HG03575 (cell line): ENCODE measurements around the gene CTSA.

Experiments
- ATAC-seq: cut with Tn5 transposase; IDR thresholded peaks from one replicate; pipeline ENCODE4 v1.9.1; 2021; ENCODE audit not compliant: unreplicated experiment, insufficient number of reproducible peaks, low FRiP score; ENCODE audit errors: extremely low read depth

CTSA gene

GRCh38 chr20:45933266-45934045, 42.3 kb downstream of the CTSA start:
- ATAC-seq: no peak

- ATAC-seq: no peak
Measured at GRCh38 chr20:45934046-45934585, 43.0 kb downstream of the CTSA start.

GRCh38 chr20:45934586-45935415, 43.7 kb downstream of the CTSA start, which contains the start of gene PCIF1:
PCIF1 (plus strand) TSS chr20:45934683; CDS start chr20:45939000, 4,317 bp downstream.
- peak; percentile 34 for ATAC-seq

GRCh38 chr20:45935416-45936046, 44.4 kb downstream of the CTSA start:
- ATAC-seq: no peak

GRCh38 chr20:45937765-45938164, 46.6 kb downstream of the CTSA start:
- ATAC-seq: no peak

GRCh38 chr20:45938727-45939438, 47.7 kb downstream of the CTSA start:
- ATAC-seq: no peak

GRCh38 chr20:45940053-45940452, 48.9 kb downstream of the CTSA start:
- no peak for ATAC-seq

- ATAC-seq: no peak
Measured at GRCh38 chr20:45940469-45940868, 49.3 kb downstream of the CTSA start.

- no peak for ATAC-seq
Measured at GRCh38 chr20:45943613-45944012, 52.5 kb downstream of the CTSA start.

- no peak for ATAC-seq
Measured at GRCh38 chr20:45944151-45944964, 53.2 kb downstream of the CTSA start.

- ATAC-seq: no peak
Measured at GRCh38 chr20:45944965-45945677, 54.0 kb downstream of the CTSA start.

GRCh38 chr20:45945678-45946148, 54.6 kb downstream of the CTSA start:
- no peak for ATAC-seq

GRCh38 chr20:45946149-45946970, 55.2 kb downstream of the CTSA start:
- ATAC-seq: no peak

- no peak for ATAC-seq
Measured at GRCh38 chr20:45947110-45947866, 56.2 kb downstream of the CTSA start.

- no peak for ATAC-seq
Measured at GRCh38 chr20:45948261-45948733, 57.2 kb downstream of the CTSA start.
